Stimulated activated CD4-positive, alpha-beta T cell treated with anti-CD3 and anti-CD28 coated beads, Interleukin-12 subunit alpha, Interleukin-12 subunit beta, amount 100 ng/mL, for 4 hours (primary cell): ENCODE data around the gene SGIP1.
A peak's percentile ranks its signal among the peaks of the same experiment; 100 is the strongest.

ENCODE experiments used
- DNase-seq: peaks from one replicate; pipeline ENCODE4 v3.0.0-alpha.2; 2020

SGIP1 gene

GRCh38 chr1:66533804-66534740, at the start of gene SGIP1:
TSS of gene SGIP1 (plus strand) at chr1:66534153. CDS start at chr1:66534359, 206 bp downstream.
- DNase-seq, result no peak

- DNase-seq, result no peak
Measured at GRCh38 chr1:66489151-66489550, 44.8 kb upstream of the SGIP1 start.

- DNase-seq, result no peak
Measured at GRCh38 chr1:66489972-66490601, 43.9 kb upstream of the SGIP1 start.

GRCh38 chr1:66490816-66491215, 43.1 kb upstream of the SGIP1 start:
- no peak for DNase-seq

- no peak for DNase-seq
Measured at GRCh38 chr1:66492424-66492823, 41.5 kb upstream of the SGIP1 start.

- DNase-seq, result no peak
Measured at GRCh38 chr1:66493731-66494130, 40.2 kb upstream of the SGIP1 start.

GRCh38 chr1:66494482-66494881, 39.5 kb upstream of the SGIP1 start:
- DNase-seq, result no peak

GRCh38 chr1:66495495-66495894, 38.5 kb upstream of the SGIP1 start:
- no peak for DNase-seq

GRCh38 chr1:66497910-66498309, 36.0 kb upstream of the SGIP1 start:
- DNase-seq, result no peak

- no peak for DNase-seq
Measured at GRCh38 chr1:66500301-66500700, 33.7 kb upstream of the SGIP1 start.

- DNase-seq, result no peak
Measured at GRCh38 chr1:66502086-66502485, 31.9 kb upstream of the SGIP1 start.

GRCh38 chr1:66503841-66504470, 30.0 kb upstream of the SGIP1 start:
- DNase-seq, result peak; percentile 9

GRCh38 chr1:66505671-66506392, 28.1 kb upstream of the SGIP1 start:
- DNase-seq, result no peak

GRCh38 chr1:66506393-66506687, 27.6 kb upstream of the SGIP1 start:
- no peak for DNase-seq

- no peak for DNase-seq
Measured at GRCh38 chr1:66506991-66507390, 27.0 kb upstream of the SGIP1 start.

GRCh38 chr1:66510407-66510806, 23.5 kb upstream of the SGIP1 start:
- no peak for DNase-seq

GRCh38 chr1:66511118-66511517, 22.8 kb upstream of the SGIP1 start:
- DNase-seq, result no peak

- DNase-seq, result no peak
Measured at GRCh38 chr1:66517959-66518358, 16.0 kb upstream of the SGIP1 start.

- no peak for DNase-seq
Measured at GRCh38 chr1:66518654-66519053, 15.3 kb upstream of the SGIP1 start.

- no peak for DNase-seq
Measured at GRCh38 chr1:66519992-66520391, 14.0 kb upstream of the SGIP1 start.

- no peak for DNase-seq
Measured at GRCh38 chr1:66520655-66521054, 13.3 kb upstream of the SGIP1 start.

GRCh38 chr1:66521721-66522365, 12.1 kb upstream of the SGIP1 start:
- DNase-seq, result no peak

- DNase-seq, result no peak
Measured at GRCh38 chr1:66523562-66523961, 10.4 kb upstream of the SGIP1 start.
